Astrocyte (in vitro differentiated cells and primary cell): Measurements from ENCODE around the gene CCR5AS.

Source experiments
- CTCF ChIP-seq: IDR thresholded peaks from 2 replicates; pipeline ENCODE4 v1.5.1; 2011; ENCODE audit warnings: low read depth, mild to moderate bottlenecking, inconsistent platforms, low read length, moderate library complexity; ENCODE audit not compliant: insufficient read depth
- EZH2 ChIP-seq: IDR thresholded peaks from 2 replicates; pipeline ENCODE4 v1.6.1; 2012; ENCODE audit warnings: mild to moderate bottlenecking, low read length, inconsistent platforms; ENCODE audit not compliant: insufficient read depth

DNA sequence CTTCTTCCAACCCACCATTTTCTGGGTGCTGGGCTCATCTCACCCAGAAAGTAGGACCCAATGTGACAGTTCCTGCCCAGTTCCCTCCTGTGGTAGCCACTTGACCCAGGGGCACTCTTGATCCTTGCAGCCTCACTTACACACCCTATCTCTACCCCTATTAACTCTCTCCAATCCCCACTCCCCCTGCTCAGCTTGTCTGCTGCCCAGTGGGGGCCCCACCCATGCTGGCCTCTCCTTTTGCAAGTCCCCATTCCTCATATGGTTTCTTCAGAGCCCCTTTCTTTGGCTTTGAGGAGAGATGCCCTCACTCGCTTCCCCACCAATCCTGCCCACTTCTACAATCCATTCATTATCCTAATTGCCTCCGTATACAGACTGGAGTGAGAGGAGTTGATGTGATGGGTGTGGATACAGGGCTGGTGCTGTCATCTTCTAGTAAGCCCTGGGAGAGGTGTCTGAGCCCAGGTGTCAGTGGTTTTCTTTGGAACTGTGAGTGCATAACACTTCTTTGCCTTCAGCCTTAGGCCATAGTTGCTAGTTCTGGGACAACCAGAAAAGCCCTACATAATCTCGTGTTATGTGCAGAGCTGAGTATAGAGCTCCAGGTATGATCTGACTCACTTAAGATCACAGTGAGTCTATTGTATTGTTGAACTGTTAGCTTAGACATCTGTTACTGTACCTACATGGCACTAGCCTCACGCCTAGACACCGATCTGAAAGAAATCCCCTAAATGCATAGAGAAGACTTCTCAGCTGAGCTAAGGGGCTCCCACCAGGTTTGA, 40.9 kb downstream of the CCR5AS start:
- TF ChIP-seq CTCF (no peak), EZH2 (no peak)
